HG02623 (cell line): ENCODE data around the gene ATP2A2.
A peak's percentile ranks its signal among the peaks of the same experiment; 100 is the strongest.
"Not testable (repeated sequence)": the region's sequence is repeated elsewhere in the genome, so short reads cannot be mapped to it uniquely, and the experiment has no call there.

Experiments
- ATAC-seq: cut with Tn5 transposase; IDR thresholded peaks from one replicate; pipeline ENCODE4 v1.9.1; 2021; ENCODE audit warnings: moderate library complexity; ENCODE audit not compliant: unreplicated experiment

Gene ATP2A2

GRCh38 chr12:110365489-110366320 is 84.7 kb downstream of the ATP2A2 start:
- no peak for ATAC-seq

DNA sequence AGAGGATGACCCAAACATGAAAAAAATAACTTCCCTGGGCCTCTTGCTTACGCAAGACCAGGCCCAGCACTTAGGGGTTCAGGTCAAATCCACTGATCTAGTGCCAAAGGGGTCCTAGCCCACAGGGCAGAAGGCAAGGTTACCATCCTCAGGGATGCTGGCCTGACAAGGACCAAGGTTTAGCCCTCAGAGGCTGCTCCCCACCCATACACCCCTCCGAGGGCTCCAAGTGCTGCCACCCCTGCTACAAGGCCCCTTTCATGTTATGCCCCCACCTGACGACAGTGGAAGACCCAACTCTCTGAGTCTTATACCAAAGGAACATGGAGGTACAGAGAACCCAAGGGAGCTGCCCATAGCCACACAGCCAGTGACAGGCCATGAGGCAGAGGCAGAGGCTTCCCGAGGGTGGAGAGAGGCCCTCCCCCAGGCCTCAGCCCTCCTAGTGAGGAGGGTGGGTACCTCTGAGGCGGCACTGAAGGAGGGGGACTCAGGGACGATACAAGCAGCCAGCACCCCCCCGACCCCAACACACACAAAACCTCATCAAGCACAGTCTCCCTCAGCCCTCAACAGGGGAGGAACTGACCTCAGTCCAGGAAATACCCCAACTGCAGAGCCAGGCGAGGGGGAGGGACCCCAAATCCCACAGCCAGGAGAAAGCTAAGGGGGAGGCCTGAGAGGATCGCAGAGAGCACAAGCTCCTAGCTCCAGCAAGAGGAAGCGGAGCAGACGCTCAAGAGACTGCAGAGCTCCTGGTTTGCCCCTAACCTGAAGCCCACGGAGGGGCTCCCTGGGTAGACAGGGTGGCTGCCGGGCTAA is 85.5 kb downstream of the ATP2A2 start:
- no peak for ATAC-seq

DNA sequence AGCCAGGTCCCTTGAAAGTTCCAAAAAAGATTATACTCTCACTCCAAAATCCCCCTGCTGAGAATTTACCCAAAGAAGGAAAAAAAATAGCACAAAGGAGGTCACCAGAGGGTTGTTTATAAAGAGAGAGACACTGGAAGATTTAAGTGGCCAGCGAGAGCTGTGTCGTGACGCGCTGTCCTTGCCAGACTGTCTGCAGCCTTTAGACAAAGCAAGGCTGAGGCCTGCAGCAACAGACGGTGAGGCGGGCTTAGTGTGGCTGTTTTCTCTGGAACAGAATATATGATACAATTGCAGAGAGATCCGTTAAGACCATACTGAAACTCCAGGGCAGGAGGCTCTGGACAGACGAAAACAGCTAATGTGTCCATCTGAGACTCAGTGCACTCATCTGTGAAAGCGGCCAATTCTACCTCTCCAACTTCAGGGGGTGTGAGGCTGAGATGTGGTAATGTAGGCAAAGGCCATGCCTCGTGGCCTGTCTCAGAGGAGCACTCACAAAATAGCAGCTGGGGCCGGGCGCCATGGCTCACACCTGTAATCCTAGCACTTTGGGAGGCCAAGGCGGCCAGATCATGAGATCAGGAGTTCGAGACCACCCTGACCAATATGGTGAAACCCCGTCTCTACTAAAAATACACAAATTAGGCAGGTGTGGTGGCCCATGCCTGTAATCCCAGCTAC is 86.3 kb downstream of the ATP2A2 start:
- no peak for ATAC-seq

DNA sequence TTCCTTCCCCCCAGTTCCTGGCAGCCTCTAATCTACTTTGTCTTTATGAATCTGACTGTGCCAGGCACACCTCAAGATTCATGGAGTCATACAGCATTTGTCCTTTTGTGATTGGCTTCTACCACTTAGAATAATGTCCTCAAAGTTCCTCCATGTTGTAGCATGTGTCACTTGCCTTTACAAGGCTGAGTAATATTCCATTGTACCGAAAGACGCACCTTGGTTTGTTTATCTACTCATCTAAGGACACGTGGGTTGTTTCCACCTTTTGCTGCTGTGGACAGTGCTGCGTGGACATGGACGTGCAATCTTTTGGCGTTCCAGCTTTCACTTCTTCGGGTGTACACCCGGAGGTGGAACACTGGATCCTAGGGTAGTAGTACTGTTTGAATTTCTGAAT is 88.9 kb downstream of the ATP2A2 start:
- no peak for ATAC-seq

- no peak for ATAC-seq
Observed at GRCh38 chr12:110370732-110371231, 89.7 kb downstream of the ATP2A2 start.

GRCh38 chr12:110371408-110372055 is 90.5 kb downstream of the ATP2A2 start:
- ATAC-seq, result peak; percentile 59

- no peak for ATAC-seq
Observed at GRCh38 chr12:110372056-110372425, 91.0 kb downstream of the ATP2A2 start.

DNA sequence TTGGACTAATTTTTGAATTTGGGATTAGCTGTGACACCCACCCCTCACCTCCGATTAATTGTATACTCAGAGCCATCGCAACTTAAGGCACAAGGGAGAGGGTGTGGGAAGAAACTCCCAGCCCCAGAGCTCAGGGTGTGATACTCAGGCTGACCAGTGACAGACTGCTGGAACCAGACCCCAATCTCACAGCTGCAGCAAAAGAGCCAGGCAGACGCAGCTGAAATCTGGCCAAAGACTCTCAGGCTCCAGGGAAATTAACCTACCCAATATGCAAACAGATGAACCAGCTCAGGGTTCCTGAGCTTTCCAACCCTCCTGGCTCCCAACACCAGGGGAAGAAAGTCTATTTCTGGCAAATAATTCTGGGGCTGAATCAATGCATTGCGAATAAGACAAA is 92.0 kb downstream of the ATP2A2 start:
- no peak for ATAC-seq

GRCh38 chr12:110373425-110373824 is 92.4 kb downstream of the ATP2A2 start:
- no peak for ATAC-seq

DNA sequence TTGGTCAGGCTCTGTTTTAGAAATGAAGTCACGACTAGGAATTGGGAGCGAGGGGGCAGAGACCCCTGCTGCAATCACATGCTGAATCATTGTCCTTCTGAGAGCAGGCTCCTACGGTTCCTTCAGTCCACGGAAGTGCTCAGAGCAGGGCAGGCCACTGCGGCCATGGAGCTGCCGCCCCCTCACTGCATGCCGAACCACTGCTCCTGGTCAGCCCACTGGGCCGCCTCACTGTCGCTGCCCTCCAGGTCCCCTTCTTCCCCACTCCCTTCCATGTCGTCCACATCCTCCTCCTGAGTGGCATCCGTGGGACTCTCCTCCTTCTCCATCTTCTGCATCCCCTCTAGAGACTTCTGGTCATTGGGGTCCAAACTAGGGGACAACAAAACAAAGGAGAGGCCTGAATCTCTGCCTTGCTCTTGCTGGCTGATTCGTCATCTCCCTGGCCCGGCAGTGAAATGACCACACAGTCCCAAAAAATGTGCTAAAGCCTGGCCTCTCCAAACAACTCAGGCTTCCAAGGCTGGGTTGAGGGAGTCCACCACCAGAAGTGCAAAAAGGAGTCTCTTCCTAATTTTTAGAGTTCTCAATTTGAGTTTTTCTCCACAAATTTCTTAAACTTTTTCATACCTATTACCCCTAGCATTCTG is 93.0 kb downstream of the ATP2A2 start:
- ATAC-seq, result no peak

- ATAC-seq, result not testable (repeated sequence)
Observed at GRCh38 chr12:110378131-110378790, 97.2 kb downstream of the ATP2A2 start.

DNA sequence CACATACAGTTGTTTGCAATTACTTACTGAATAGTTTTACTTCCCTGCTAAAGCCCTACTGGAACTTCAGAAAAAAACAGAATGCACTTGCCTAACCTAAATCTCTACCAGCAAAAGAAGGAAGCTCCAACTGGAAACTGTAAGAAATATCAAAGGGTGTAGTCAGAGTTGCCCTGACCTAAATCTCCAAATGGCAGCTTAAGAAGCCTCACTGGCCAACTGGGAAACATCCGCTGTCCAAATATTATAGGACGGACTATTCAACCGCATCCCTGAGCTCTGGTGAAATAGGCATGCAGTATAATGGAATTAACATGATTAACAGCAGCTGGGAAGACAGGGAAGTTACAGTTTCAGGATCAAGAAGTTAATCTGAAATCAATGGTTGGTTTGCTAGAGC is 98.2 kb downstream of the ATP2A2 start:
- no peak for ATAC-seq

- no peak for ATAC-seq
Observed at GRCh38 chr12:110379631-110380030, 98.6 kb downstream of the ATP2A2 start.

GRCh38 chr12:110382683-110383082 is 101.6 kb downstream of the ATP2A2 start:
- ATAC-seq, result no peak
